AG04449 (cell line): ENCODE results near the gene AFDN.

Experiments used
- CTCF ChIA-PET: fragments of 350-600 bp; formaldehyde crosslinking; extraction: SDS; loops from one replicate; lab custom pipeline; 2021; ENCODE audit warnings: antibody characterized with exemption; lab: Yijun Ruan, JAX
- POLR2A ChIA-PET: fragments of 400-600, 350-600 bp; formaldehyde crosslinking; extraction: SDS; loops from one replicate; lab custom pipeline; 2020; ENCODE audit warnings: antibody characterized with exemption, inconsistent platforms; lab: Yijun Ruan, JAX
- DNase-seq: peaks from one replicate; pipeline ENCODE4 v3.0.0-alpha.2; 2010; ENCODE audit warnings: low read depth, low spot score
- H3K4me3 ChIP-seq: 2 replicates; pipeline ENCODE4 v1.5.1; 2011; ENCODE audit warnings: low read depth, mild to moderate bottlenecking, control low read depth, low read length
- CTCF ChIP-seq: IDR thresholded peaks from one replicate; pipeline ENCODE4 v1.5.1; 2011; ENCODE audit warnings: mild to moderate bottlenecking, moderate library complexity, low read length, control low read depth, inconsistent platforms; ENCODE audit not compliant: insufficient read depth; ENCODE audit errors: missing control alignments

The AFDN gene

GRCh38 chr6:167804281-167805013, 22.3 kb upstream of the AFDN start:
- POLR2A ChIA-PET = no interaction called here
- CTCF ChIA-PET = no interaction called here
- no peak for TF ChIP-seq CTCF
- DNase-seq = no peak
- H3K4me3 ChIP-seq = no peak overlapping the region

- no peak overlapping the region for H3K4me3 ChIP-seq
- POLR2A ChIA-PET = no interaction called here
- TF ChIP-seq CTCF = no peak
- CTCF ChIA-PET = no interaction called here
- DNase-seq = no peak
Observed at GRCh38 chr6:167805349-167806060, 21.2 kb upstream of the AFDN start.

- TF ChIP-seq CTCF = no peak
- CTCF ChIA-PET = no interaction called here
- DNase-seq = no peak
- no peak overlapping the region for H3K4me3 ChIP-seq
- POLR2A ChIA-PET = no interaction called here
Observed at GRCh38 chr6:167806061-167806700, 20.5 kb upstream of the AFDN start.

GRCh38 chr6:167807200-167807599, 19.5 kb upstream of the AFDN start:
- no peak for TF ChIP-seq CTCF
- POLR2A ChIA-PET = no interaction called here
- CTCF ChIA-PET = no interaction called here
- no peak for DNase-seq
- no peak overlapping the region for H3K4me3 ChIP-seq

GRCh38 chr6:167807756-167808155, 19.0 kb upstream of the AFDN start:
- CTCF ChIA-PET = interaction anchor here (0.8 kb wide), 1 partner anchor 21 kb away, joined by 3 read pairs; no protein-coding TSS in a partner anchor
- TF ChIP-seq CTCF = no peak
- POLR2A ChIA-PET = no interaction called here
- DNase-seq = no peak
- no peak overlapping the region for H3K4me3 ChIP-seq

- no peak for DNase-seq
- ChIA-PET CTCF (no interaction called here), POLR2A (no interaction called here)
- no peak for TF ChIP-seq CTCF
- no peak overlapping the region for H3K4me3 ChIP-seq
Observed at GRCh38 chr6:167811040-167811439, 15.7 kb upstream of the AFDN start.
